Measurements from ENCODE around the gene GIPC1. TPM values are rescaled to one million over a fixed set of nuclear protein-coding genes. Genes with fewer than 3 reads are reported as not detected.
A peak's percentile ranks its signal among the peaks of the same experiment; 100 is the strongest.

The GIPC1 gene
- total RNA-seq, 1 donor from 2014 or later, result 23.6 TPM

- H3K4me1 Mint-ChIP-seq, result peaks cover 19% of the 10 kb centered on the region
- no peak overlapping the region for H3K4me2 ChIP-seq
These were observed 19.1 kb downstream of the GIPC1 start for GRCh38 chr19:14476673-14477401.

GRCh38 chr19:14476327-14476672 is 19.6 kb downstream of the GIPC1 start:
- H3K27me3 Mint-ChIP-seq (ENCODE audit: insufficient read depth, low read depth), result peaks cover 13% of the 10 kb centered on the region
- no peak overlapping the region for H3K9ac ChIP-seq
- DNase-seq (ENCODE audit: low spot score), result no peak
- H3K36me3 ChIP-seq, result no peaks in the 10 kb centered on the region
- H3K9me3 ChIP-seq (ENCODE audit: low read depth), result no peaks in the 10 kb centered on the region
- H3K79me2 ChIP-seq (ENCODE audit: low read depth), result no peaks in the 10 kb centered on the region
- TF ChIP-seq CTCF (IDR thresholded peaks at IDR 0.05), result no peak
- TF ChIP-seq EZH2phosphoT487 (IDR thresholded peaks at IDR 0.05), result no peak
- TF ChIP-seq EZH2 (IDR thresholded peaks at IDR 0.05), result no peak
- peaks cover 23% of the 10 kb centered on the region for H3K4me1 ChIP-seq
- peaks cover 25% of the 10 kb centered on the region for H4K20me1 ChIP-seq (ENCODE audit: low read depth)
- H3K9me3 Mint-ChIP-seq, result no peaks in the 10 kb centered on the region
- peak overlapping the region; percentile 6 for H3K4me3 Mint-ChIP-seq
- no peak overlapping the region for H2AFZ ChIP-seq (replicated peaks)
- peak overlapping the region; percentile 81 for H3K27ac Mint-ChIP-seq
- peaks cover 4% of the 10 kb centered on the region for H3K36me3 Mint-ChIP-seq
- no peak overlapping the region for H3K4me3 ChIP-seq
- peaks cover 19% of the 10 kb centered on the region for H3K4me1 Mint-ChIP-seq
- no peak overlapping the region for H3K27ac ChIP-seq
- peaks cover 4% of the 10 kb centered on the region for H3K27me3 ChIP-seq
- H3F3A ChIP-seq (ENCODE audit: low read depth), result peaks cover 18% of the 10 kb centered on the region
- no peak overlapping the region for H3K4me2 ChIP-seq

More at GRCh38 chr19:14476673-14477401, 19.1 kb downstream of the GIPC1 start:
- Histone ChIP-seq H3K9ac (no peak overlapping the region), H3K36me3 (no peaks in the 10 kb centered on the region), H3K4me3 (no peak overlapping the region), H3F3A (ENCODE audit: low read depth) (peaks cover 15% of the 10 kb centered on the region), H3K9me3 (ENCODE audit: low read depth) (no peaks in the 10 kb centered on the region), H2AFZ (replicated peaks) (no peak overlapping the region), H3K27me3 (peaks cover 4% of the 10 kb centered on the region), H3K79me2 (ENCODE audit: low read depth) (no peaks in the 10 kb centered on the region), H3K4me1 (peaks cover 23% of the 10 kb centered on the region), H4K20me1 (ENCODE audit: low read depth) (peaks cover 20% of the 10 kb centered on the region), H3K27ac (no peak overlapping the region)
- H3K4me3 Mint-ChIP-seq, result peak overlapping the region; percentile 6
- DNase-seq (ENCODE audit: low spot score), result no peak
- peak overlapping the region; percentile 81 for H3K27ac Mint-ChIP-seq
- H3K9me3 Mint-ChIP-seq, result no peaks in the 10 kb centered on the region
- peaks cover 5% of the 10 kb centered on the region for H3K36me3 Mint-ChIP-seq
- TF ChIP-seq CTCF (IDR thresholded peaks at IDR 0.05), result no peak
- TF ChIP-seq EZH2 (IDR thresholded peaks at IDR 0.05), result no peak
- no peak for TF ChIP-seq EZH2phosphoT487 (IDR thresholded peaks at IDR 0.05)
- H3K27me3 Mint-ChIP-seq (ENCODE audit: insufficient read depth, low read depth), result peaks cover 13% of the 10 kb centered on the region

GRCh38 chr19:14475251-14476073 is 20.5 kb downstream of the GIPC1 start, which contains the start of gene PTGER1:
TSS of gene PTGER1 (minus strand) at chr19:14475354. CDS start at chr19:14474320, 1,034 bp downstream.
- no peak for TF ChIP-seq EZH2 (IDR thresholded peaks at IDR 0.05)
- TF ChIP-seq CTCF (IDR thresholded peaks at IDR 0.05), result peak; percentile 54
- Histone ChIP-seq H3K4me3 (peak within 1 kb of the TSS; percentile 10), H3F3A (ENCODE audit: low read depth) (peaks cover 18% of the 10 kb centered on the region), H3K36me3 (no peaks in the 10 kb centered on the region), H3K79me2 (ENCODE audit: low read depth) (no peaks in the 10 kb centered on the region), H3K9ac (no peak within 1 kb of the TSS), H2AFZ (replicated peaks) (no peak within 1 kb of the TSS), H3K27ac (no peak within 1 kb of the TSS), H3K4me1 (peaks cover 23% of the 10 kb centered on the region), H3K4me2 (peak within 1 kb of the TSS; percentile 65), H3K27me3 (peaks cover 4% of the 10 kb centered on the region), H3K9me3 (ENCODE audit: low read depth) (no peaks in the 10 kb centered on the region), H4K20me1 (ENCODE audit: low read depth) (peaks cover 22% of the 10 kb centered on the region)
- H3K27me3 Mint-ChIP-seq (ENCODE audit: insufficient read depth, low read depth), result peaks cover 11% of the 10 kb centered on the region
- H3K9me3 Mint-ChIP-seq, result no peaks in the 10 kb centered on the region
- peak; percentile 69 for DNase-seq (ENCODE audit: low spot score)
- H3K27ac Mint-ChIP-seq, result peak within 1 kb of the TSS; percentile 37
- peaks cover 4% of the 10 kb centered on the region for H3K36me3 Mint-ChIP-seq
- peak within 1 kb of the TSS; percentile 57 for H3K4me3 Mint-ChIP-seq
- H3K4me1 Mint-ChIP-seq, result peaks cover 19% of the 10 kb centered on the region
